IMR-90 (cell line): ENCODE results near the gene LYZ. TPM values are rescaled to one million over a fixed set of nuclear protein-coding genes. Genes with fewer than 3 reads are reported as not detected.

Experiments used
- ATAC-seq: fragments of 200-7000 bp; cut with Tn5 transposase; 2 replicates; pipeline ENCODE4 v1.9.1; 2020; ENCODE audit warnings: low read depth, mild to moderate bottlenecking, moderate library complexity
- BruUV-seq: library from RNA; stranded (reverse); fragments of 400-500 nt; replicated peaks from 2 replicates; lab custom pipeline; 2021; lab: Mats Ljungman, UMichigan
- CTCF ChIA-PET: fragments of 300-600 bp; formaldehyde crosslinking; extraction: SDS; loops from one replicate; lab custom pipeline; 2021; ENCODE audit warnings: antibody characterized with exemption; lab: Yijun Ruan, JAX
- POLR2A ChIA-PET: fragments of 300-600 bp; sonication (Branson Sonifier 250); formaldehyde crosslinking; loops from one replicate; lab custom pipeline; 2022; ENCODE audit warnings: antibody characterized with exemption; ENCODE audit not compliant: unreplicated experiment; lab: Charles Lee
- DNase-seq: peaks from one replicate; pipeline ENCODE4 v3.0.0; 2013
- H2AFZ ChIP-seq: replicated peaks from 2 replicates; pipeline ENCODE3; 2013; ENCODE audit warnings: low read length, mild to moderate bottlenecking; ENCODE audit not compliant: poor library complexity
- H2AK5ac ChIP-seq: 2 replicates; pipeline ENCODE4 v1.6.1; 2013; ENCODE audit warnings: low read depth, low read length, inconsistent platforms
- H2AK9ac ChIP-seq: replicated peaks from 2 replicates; pipeline ENCODE3; 2013; ENCODE audit warnings: mild to moderate bottlenecking, low read depth, low read length, moderate library complexity; ENCODE audit not compliant: poor library complexity
- H2BK120ac ChIP-seq: 2 replicates; pipeline ENCODE4 v1.6.1; 2013; ENCODE audit warnings: low read depth, low read length, inconsistent platforms
- H2BK15ac ChIP-seq: 3 replicates; pipeline ENCODE4 v1.6.1; 2013; ENCODE audit warnings: low read depth, low read length, inconsistent platforms
- H2BK20ac ChIP-seq: 2 replicates; pipeline ENCODE4 v1.6.1; 2013; ENCODE audit warnings: low read depth, mild to moderate bottlenecking, inconsistent platforms, low read length, moderate library complexity
- H2BK5ac ChIP-seq: 2 replicates; pipeline ENCODE4 v1.6.1; 2013; ENCODE audit warnings: mild to moderate bottlenecking, low read depth, low read length, inconsistent platforms; ENCODE audit not compliant: poor library complexity, severe bottlenecking
- H3K14ac ChIP-seq: replicated peaks from 2 replicates; pipeline ENCODE4 v1.6.1; 2013; ENCODE audit warnings: low read depth, low read length, inconsistent platforms
- H3K18ac ChIP-seq: 2 replicates; pipeline ENCODE4 v1.6.1; 2013; ENCODE audit warnings: low read depth, low read length, control low read depth
- H3K23ac ChIP-seq: 2 replicates; pipeline ENCODE4 v1.6.1; 2013; ENCODE audit warnings: low read depth, low read length, inconsistent platforms
- H3K27ac ChIP-seq: 2 replicates; pipeline ENCODE4 v1.5.1; 2013; ENCODE audit warnings: mild to moderate bottlenecking, control low read depth, low read length; ENCODE audit not compliant: insufficient read depth
- H3K27me3 ChIP-seq: 2 replicates; pipeline ENCODE4 v1.6.1; 2013; ENCODE audit warnings: low read length; ENCODE audit not compliant: control insufficient read depth, insufficient read depth
- H3K36me3 ChIP-seq: 2 replicates; pipeline ENCODE4 v1.6.1; 2013; ENCODE audit warnings: low read length, mixed read lengths; ENCODE audit not compliant: control insufficient read depth, insufficient read depth
- H3K4ac ChIP-seq: 2 replicates; pipeline ENCODE4 v1.6.1; 2013; ENCODE audit warnings: low read depth, low read length, inconsistent platforms
- H3K4me1 ChIP-seq: 2 replicates; pipeline ENCODE4 v1.6.1; 2013; ENCODE audit warnings: low read length, mixed read lengths; ENCODE audit not compliant: control insufficient read depth, insufficient read depth
- H3K4me2 ChIP-seq: 2 replicates; pipeline ENCODE4 v1.6.1; 2013; ENCODE audit warnings: low read depth, mild to moderate bottlenecking, control low read depth, low read length, moderate library complexity
- H3K4me3 ChIP-seq: 2 replicates; pipeline ENCODE4 v1.5.1; 2013; ENCODE audit warnings: low read depth, mild to moderate bottlenecking, control low read depth, low read length, moderate library complexity; ENCODE audit not compliant: insufficient read depth
- H3K56ac ChIP-seq: 2 replicates; pipeline ENCODE4 v1.6.1; 2013; ENCODE audit warnings: low read length, inconsistent platforms; ENCODE audit not compliant: insufficient read depth; ENCODE audit errors: extremely low read depth
- H3K79me1 ChIP-seq, 2 experiments: 2 replicates each; pipeline ENCODE4 v1.6.1; 2013; ENCODE audit warnings: low read length in 2 of 2, inconsistent platforms in 1 of 2, low read depth in 1 of 2
- H3K9ac ChIP-seq: 2 replicates; pipeline ENCODE4 v1.6.1; 2013; ENCODE audit warnings: low read depth, low read length, control low read depth
- H3K9me1 ChIP-seq: 2 replicates; pipeline ENCODE4 v1.6.1; 2013; ENCODE audit warnings: low read length, inconsistent platforms; ENCODE audit not compliant: insufficient read depth
- H3K9me3 ChIP-seq: 2 replicates; pipeline ENCODE4 v1.6.1; 2013; ENCODE audit warnings: low read length; ENCODE audit not compliant: control insufficient read depth, insufficient read depth
- H4K20me1 ChIP-seq: 2 replicates; pipeline ENCODE4 v1.6.1; 2013; ENCODE audit warnings: low read length, inconsistent platforms; ENCODE audit not compliant: insufficient read depth
- H4K5ac ChIP-seq: 2 replicates; pipeline ENCODE4 v1.6.1; 2013; ENCODE audit warnings: mild to moderate bottlenecking, low read depth, low read length, control low read depth
- H4K8ac ChIP-seq, 2 experiments: 2 replicates each; pipeline ENCODE4 v1.6.1; 2013; ENCODE audit warnings: low read depth in 2 of 2, low read length in 2 of 2, control low read depth in 1 of 2, inconsistent platforms in 1 of 2
- H4K91ac ChIP-seq: 2 replicates; pipeline ENCODE4 v1.6.1; 2013; ENCODE audit warnings: low read depth, low read length, inconsistent platforms; ENCODE audit not compliant: insufficient read depth
- BHLHE40 ChIP-seq: fragments of 150-350 bp; IDR thresholded peaks from 2 replicates; pipeline ENCODE4 v1.6.1; 2016; ENCODE audit warnings: mild to moderate bottlenecking, low read depth, low read length
- CEBPB ChIP-seq: IDR thresholded peaks from 2 replicates; pipeline ENCODE4 v1.6.1; 2012; ENCODE audit warnings: low read depth, low read length, improper control_type of control experiment
- FOS ChIP-seq: fragments of 150-350 bp; IDR thresholded peaks from 2 replicates; pipeline ENCODE4 v1.6.1; 2016; ENCODE audit warnings: low read depth, low read length
- MXI1 ChIP-seq: IDR thresholded peaks from 2 replicates; pipeline ENCODE4 v1.6.1; 2012; ENCODE audit warnings: low read depth, mild to moderate bottlenecking, low read length, moderate library complexity, borderline replicate concordance
- POLR2A ChIP-seq: IDR thresholded peaks from 2 replicates; pipeline ENCODE4 v1.6.1; 2012; ENCODE audit warnings: mild to moderate bottlenecking, low read depth, low read length
- RAD21 ChIP-seq: IDR thresholded peaks from 2 replicates; pipeline ENCODE4 v1.6.1; 2012; ENCODE audit warnings: low read length, improper control_type of control experiment
- RCOR1 ChIP-seq: IDR thresholded peaks from 2 replicates; pipeline ENCODE4 v1.6.1; 2012; ENCODE audit warnings: mild to moderate bottlenecking, low read length, improper control_type of control experiment; ENCODE audit not compliant: insufficient replicate concordance
- RFX5 ChIP-seq: IDR thresholded peaks from 2 replicates; pipeline ENCODE4 v1.8.0; 2012; ENCODE audit warnings: low read depth, mild to moderate bottlenecking, low read length, moderate library complexity
- SMC3 ChIP-seq: fragments of 150-350 bp; IDR thresholded peaks from 2 replicates; pipeline ENCODE4 v1.6.1; 2016; ENCODE audit warnings: low read depth, mild to moderate bottlenecking, antibody characterized with exemption, low read length, moderate library complexity
- WGBS, 2 experiments: methylation state at CpG; one replicate each; pipeline versions ENCODE4 v1.1.5 to v1.1.7; 2013; ENCODE audit warnings: missing lambda C conversion rate in 2 of 2; ENCODE audit not compliant: insufficient read length in 1 of 2; ENCODE audit errors: extremely low coverage in 2 of 2; 5-methylcytosine and 5-hydroxymethylcytosine counted together
- dilution Hi-C: fragments of 300-500 bp; cut with HindIII; formaldehyde crosslinking; loops from one replicate; pipeline ENCODE4 v1.14.3; 2018; ENCODE audit warnings: low sequenced_read_pairs; ENCODE audit not compliant: unreplicated experiment
- in situ Hi-C: fragments of 300-500 bp; cut with MboI; formaldehyde crosslinking; loops from 3 replicates; pipeline ENCODE4 v1.14.3; 2019; ENCODE audit warnings: low sequenced_read_pairs, inconsistent platforms, mixed read lengths
- intact Hi-C: fragments of 100-400 bp; cut with micrococcal nuclease; formaldehyde crosslinking; loops from 2 replicates; pipeline ENCODE4 v1.10.0; 2022
- polyA plus RNA-seq, 3 experiments: library from polyadenylated mRNA; depleted of rRNA; stranded (reverse); fragments of >200 nt; gene quantifications; 2 replicates each; pipeline ENCODE4 v1.2.3, GENCODE V29; 2012; ENCODE audit warnings: low replicate concordance in 1 of 3
- total RNA-seq: library from RNA; depleted of rRNA; stranded (reverse); fragments of >200 nt; gene quantifications from 2 replicates; pipeline ENCODE4 v1.2.3, GENCODE V29; 2012
- TF ChIP-seq, protein P1 (sequence below): fragments of 150-350 bp; IDR thresholded peaks from 2 replicates; pipeline ENCODE4 v1.6.1; 2016; ENCODE audit warnings: low read depth, mild to moderate bottlenecking, low read length, moderate library complexity, borderline replicate concordance
- TF ChIP-seq, protein P2 (sequence below): fragments of 150-350 bp; IDR thresholded peaks from 2 replicates; pipeline ENCODE4 v1.6.1; 2017; ENCODE audit warnings: mild to moderate bottlenecking, antibody characterized with exemption, low read length, low read depth

LYZ gene
- total and polyA plus RNA-seq, 2 of the 4 experiments (the other 2 are of a cell fraction), result not detected

DNA sequence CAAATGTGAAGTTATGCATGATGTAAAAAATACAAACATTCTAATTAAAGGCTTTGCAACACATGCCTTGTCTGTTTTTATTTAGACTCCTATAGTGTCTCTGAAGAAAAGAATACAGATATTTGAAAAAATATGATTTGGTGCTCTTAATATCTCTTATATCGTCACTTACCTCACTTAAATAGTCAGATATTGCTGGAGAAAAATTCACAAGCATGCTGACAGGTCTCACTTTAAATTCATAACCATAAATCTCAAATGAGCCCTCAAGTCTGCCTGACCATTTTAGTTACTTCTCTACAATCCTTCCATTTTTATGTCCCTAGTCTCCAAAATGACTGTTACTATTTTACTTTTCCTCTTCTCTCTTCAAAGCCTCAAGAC is 6.0 kb downstream of the LYZ start:
- in situ Hi-C loops, result no loop called here
- CTCF ChIA-PET, result no interaction called here

More for the DNA sequence above, 6.0 kb downstream of the LYZ start:
- Histone ChIP-seq H4K5ac (no peak overlapping the region), H3K27me3 (0 out of 2 replicates have a peak, but pooled peaks cover 3% of the 10 kb centered on the region), H3K9me3 (no peaks in the 10 kb centered on the region), H3K4me3 (no peak overlapping the region), H3K9me1 (no peaks in the 10 kb centered on the region), H3K4me1 (no peaks in the 10 kb centered on the region), H3K36me3 (no peaks in the 10 kb centered on the region), H2AK5ac (no peak overlapping the region), H2AFZ (no peak overlapping the region), H4K20me1 (no peaks in the 10 kb centered on the region), H4K91ac (no peak overlapping the region), H3K14ac (no peak overlapping the region), H3K23ac (no peak overlapping the region), H2BK20ac (no peak overlapping the region), H3K4ac (no peak overlapping the region), H3K56ac (no peak overlapping the region), H4K8ac (no peak overlapping the region), H3K4me2 (no peak overlapping the region), H2BK120ac (no peak overlapping the region), H3K9ac (no peak overlapping the region), H2BK5ac (no peak overlapping the region), H2AK9ac (no peak overlapping the region), H3K27ac (no peak overlapping the region), H3K79me1 (no peaks in the 10 kb centered on the region), H3K18ac (no peak overlapping the region), H2BK15ac (no peak overlapping the region)
- WGBS, 2 experiments, result no CpG with 5 or more reads among the region's 1 CpG
- dilution Hi-C loops (no loop called here), intact Hi-C loops (loop anchor here (10.0 kb wide), 1 partner anchor 381 kb away; the partner anchor contains the start of gene RAB3IP)
- no peak for ATAC-seq
- BruUV-seq, result no TSS peak
- no peak for DNase-seq
- TF ChIP-seq RCOR1 (no peak), MXI1 (no peak), RAD21 (no peak), SMC3 (no peak), POLR2A (no peak), BHLHE40 (no peak), RFX5 (no peak), CEBPB (no peak), FOS (no peak)
- TF ChIP-seq, protein P1, sequence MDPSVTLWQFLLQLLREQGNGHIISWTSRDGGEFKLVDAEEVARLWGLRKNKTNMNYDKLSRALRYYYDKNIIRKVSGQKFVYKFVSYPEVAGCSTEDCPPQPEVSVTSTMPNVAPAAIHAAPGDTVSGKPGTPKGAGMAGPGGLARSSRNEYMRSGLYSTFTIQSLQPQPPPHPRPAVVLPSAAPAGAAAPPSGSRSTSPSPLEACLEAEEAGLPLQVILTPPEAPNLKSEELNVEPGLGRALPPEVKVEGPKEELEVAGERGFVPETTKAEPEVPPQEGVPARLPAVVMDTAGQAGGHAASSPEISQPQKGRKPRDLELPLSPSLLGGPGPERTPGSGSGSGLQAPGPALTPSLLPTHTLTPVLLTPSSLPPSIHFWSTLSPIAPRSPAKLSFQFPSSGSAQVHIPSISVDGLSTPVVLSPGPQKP, result no peak
- TF ChIP-seq, protein P2, sequence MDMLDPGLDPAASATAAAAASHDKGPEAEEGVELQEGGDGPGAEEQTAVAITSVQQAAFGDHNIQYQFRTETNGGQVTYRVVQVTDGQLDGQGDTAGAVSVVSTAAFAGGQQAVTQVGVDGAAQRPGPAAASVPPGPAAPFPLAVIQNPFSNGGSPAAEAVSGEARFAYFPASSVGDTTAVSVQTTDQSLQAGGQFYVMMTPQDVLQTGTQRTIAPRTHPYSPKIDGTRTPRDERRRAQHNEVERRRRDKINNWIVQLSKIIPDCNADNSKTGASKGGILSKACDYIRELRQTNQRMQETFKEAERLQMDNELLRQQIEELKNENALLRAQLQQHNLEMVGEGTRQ, result no peak
- POLR2A ChIA-PET, result no interaction called here
